B cell (primary cell): ENCODE measurements around the gene ODAD4.

ENCODE experiments used
- CTCF ChIP-seq: fragments of 200-600 bp; IDR thresholded peaks from one replicate; pipeline ENCODE4 v1.8.0; 2022; ENCODE audit warnings: antibody characterized with exemption, mild to moderate bottlenecking
- EZH2 ChIP-seq: IDR thresholded peaks from 2 replicates; pipeline ENCODE4 v1.6.1; 2012; ENCODE audit warnings: borderline replicate concordance, low read depth, mild to moderate bottlenecking, moderate library complexity, low read length; ENCODE audit not compliant: insufficient read depth, poor library complexity, severe bottlenecking

DNA sequence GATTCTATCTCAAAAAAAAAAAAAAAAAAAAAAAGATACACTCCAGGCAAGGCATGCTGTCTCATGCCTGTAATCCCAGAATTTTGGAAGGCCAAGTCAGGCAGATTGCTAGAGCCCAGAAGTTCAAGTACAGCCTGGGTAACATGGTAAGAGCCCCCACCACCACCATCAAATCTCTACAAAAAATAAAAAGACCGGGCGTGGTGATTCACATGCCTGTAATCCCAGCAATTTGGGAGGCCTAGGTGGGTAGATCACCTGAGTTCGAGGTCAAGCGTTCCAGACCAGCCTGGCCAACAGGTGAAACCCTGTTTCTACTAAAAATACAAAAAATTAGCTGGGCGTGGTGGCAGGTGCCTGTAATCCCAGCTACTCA, 9.8 kb upstream of the ODAD4 start:
- TF ChIP-seq CTCF, result no peak
- TF ChIP-seq EZH2, result no peak
